GM21825 (cell line): Measurements from ENCODE around the gene DHX57.

Experiments used
- ATAC-seq: cut with Tn5 transposase; IDR thresholded peaks from one replicate; pipeline ENCODE4 v1.9.1; 2021; ENCODE audit warnings: mild to moderate bottlenecking, moderate library complexity; ENCODE audit not compliant: unreplicated experiment

The DHX57 gene

GRCh38 chr2:38875576-38876367 is at the start of gene DHX57, which contains the start of gene MORN2:
DHX57 (minus strand) TSS chr2:38875934; CDS start chr2:38868405, 7,529 bp downstream.
MORN2 (plus strand) TSS chr2:38875976.
- ATAC-seq = peak; percentile 100

DNA sequence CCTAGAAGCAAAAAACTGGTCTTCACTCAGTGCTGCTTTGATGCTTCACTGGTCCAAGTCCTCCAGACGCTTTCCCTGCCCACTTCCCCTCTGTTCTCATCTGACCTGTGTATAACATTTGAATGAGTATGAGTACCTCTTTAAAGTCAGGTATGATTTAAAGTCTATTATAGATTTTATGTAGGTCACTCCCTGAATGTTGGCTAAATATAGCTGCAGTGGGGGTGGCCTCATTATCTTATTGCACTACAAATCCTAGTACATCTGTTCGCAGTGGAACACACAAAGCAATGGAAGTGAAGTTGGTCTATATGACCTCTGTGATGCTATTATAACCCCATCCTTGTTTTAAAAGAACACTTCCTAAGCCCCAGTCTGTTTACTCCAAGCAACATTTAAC is 47.2 kb upstream of the DHX57 start:
- no peak for ATAC-seq

- no peak for ATAC-seq
Observed at GRCh38 chr2:38922389-38922788, 46.7 kb upstream of the DHX57 start.

GRCh38 chr2:38912619-38913018 is 36.9 kb upstream of the DHX57 start:
- ATAC-seq = no peak

- ATAC-seq = no peak
Observed at GRCh38 chr2:38911191-38911590, 35.5 kb upstream of the DHX57 start.

DNA sequence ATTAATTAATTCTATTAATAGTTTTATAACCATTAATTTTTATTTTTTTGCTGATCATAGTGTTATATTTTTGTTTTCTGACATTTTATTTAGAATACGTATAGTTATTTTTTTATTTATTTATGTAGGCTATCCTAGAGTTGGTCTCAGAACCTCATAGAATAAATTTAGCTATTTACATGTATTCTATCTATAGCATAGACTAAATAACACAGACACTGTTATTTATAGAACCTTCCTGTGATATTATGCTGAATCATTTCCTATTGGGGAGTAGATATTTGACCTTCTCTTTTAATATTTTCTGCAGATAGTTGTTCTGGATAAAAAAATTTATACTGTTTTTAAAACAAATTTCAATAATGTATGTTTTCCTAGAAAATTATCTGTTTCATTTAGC is 34.1 kb upstream of the DHX57 start:
- no peak for ATAC-seq

GRCh38 chr2:38907743-38908562 is 32.2 kb upstream of the DHX57 start:
- ATAC-seq = peak; percentile 86

GRCh38 chr2:38907242-38907641 is 31.5 kb upstream of the DHX57 start:
- ATAC-seq = no peak

DNA sequence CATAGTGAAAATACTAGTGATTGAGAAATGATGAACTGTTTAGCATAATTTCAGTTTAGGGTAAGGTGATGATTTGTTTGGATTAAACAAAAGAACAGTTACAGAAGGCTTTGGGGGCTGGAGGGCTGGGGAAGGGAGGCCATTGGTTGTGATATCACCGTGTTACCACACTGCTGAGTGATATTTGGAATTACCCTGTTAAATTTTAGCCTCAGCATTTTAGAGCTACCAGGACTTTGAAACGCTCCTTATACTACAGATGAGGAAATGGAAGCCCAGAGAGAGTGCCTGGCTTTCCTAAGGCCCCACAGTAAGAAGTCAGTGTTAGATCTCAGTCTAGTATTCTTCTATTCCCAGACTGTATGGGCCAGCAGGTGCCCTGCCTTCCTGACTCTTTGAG is 29.5 kb upstream of the DHX57 start:
- no peak for ATAC-seq

DNA sequence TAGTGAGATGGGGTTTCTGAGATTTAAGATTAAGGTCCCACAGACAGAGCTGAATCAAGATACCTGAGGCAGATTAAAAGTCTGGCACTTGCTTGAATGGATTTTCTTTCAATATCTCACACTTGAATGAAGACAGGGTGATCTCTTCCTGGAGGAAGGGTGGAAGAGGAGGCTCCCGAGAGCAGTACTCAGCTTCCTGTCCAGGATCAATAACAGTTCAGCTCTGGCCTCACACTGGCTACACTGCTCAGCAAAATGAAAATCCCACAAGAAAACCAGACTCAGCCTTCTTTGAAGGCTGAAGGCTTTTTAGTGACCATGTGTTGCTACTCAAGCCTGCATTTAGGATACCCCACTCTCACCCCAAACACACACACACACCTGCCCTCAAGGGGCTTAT is 25.0 kb upstream of the DHX57 start:
- ATAC-seq = no peak

DNA sequence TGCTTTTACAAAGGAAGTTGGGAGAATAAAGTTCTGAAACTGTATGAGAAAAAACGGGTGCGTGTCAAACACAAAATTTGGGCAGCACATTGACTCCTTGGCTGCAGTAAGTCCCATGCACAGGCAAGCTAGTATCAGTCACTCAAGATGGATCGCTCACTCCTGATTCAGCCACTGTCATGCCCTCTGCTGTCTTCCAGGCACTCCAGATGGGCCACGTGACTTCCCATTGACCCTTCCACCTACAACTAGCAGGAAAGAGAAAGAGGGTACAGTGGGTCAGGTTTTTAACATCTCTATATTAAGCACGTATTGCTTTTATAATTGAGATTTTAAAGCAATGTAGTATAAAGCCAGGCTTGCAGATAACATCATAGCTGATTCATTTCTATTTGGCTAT is 22.5 kb upstream of the DHX57 start:
- no peak for ATAC-seq

GRCh38 chr2:38892819-38893218 is 17.1 kb upstream of the DHX57 start:
- ATAC-seq = no peak

- no peak for ATAC-seq
Observed at GRCh38 chr2:38889575-38889974, 13.8 kb upstream of the DHX57 start, which contains the start of gene ARHGEF33. ARHGEF33 (plus strand) TSS chr2:38889875; CDS start chr2:38919448, 29,573 bp downstream.

GRCh38 chr2:38889045-38889444 is 13.3 kb upstream of the DHX57 start:
- ATAC-seq = no peak

DNA sequence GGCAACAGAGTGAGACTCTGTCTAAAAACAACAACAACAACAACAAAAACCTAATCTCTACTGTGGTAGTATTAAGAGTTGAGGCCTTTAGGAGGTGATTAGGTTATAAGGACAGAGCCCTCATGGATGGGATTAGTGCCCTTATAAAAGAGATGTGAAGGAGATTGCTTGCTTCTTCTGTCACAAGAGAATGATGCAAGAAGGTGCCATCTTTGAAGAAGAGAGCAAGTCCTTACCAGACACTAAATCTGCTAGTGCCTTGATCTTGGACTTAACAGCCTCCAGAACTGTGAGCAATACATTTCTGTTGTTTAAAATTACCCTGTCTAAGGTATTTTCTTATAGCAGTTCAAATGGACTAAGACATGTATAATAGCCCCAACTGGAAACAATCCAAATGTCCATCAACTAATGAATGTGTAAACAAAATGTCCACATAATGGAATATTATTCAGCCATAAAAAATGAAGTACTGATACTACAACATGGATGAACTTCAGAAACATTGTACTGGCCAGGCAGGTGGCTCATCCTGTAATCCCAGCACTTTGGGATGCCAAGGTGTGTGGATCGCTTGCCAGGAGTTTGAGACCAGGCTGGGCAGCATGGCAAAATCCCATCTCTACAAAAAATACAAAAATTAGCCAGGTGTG is 12.3 kb upstream of the DHX57 start:
- ATAC-seq = no peak

DNA sequence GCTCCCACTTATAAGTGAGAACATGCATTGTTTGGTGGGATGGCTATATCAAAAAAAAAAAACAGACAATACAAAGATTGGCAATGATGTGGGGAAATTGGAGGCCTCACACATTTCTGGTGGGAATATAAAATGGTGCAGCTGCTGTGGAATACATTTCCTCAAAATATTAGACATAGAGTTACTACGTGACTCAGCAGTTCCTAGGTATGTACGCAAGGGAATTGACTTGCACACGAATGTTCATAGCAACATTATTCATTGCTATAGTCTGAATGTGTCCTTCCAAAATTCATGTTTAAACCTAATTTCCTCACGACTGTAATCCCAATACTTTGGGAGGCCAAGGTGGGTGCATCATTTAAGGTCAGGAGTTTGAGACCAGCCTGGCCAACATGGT is 11.6 kb upstream of the DHX57 start:
- ATAC-seq = no peak

- no peak for ATAC-seq
Observed at GRCh38 chr2:38886063-38886462, 10.3 kb upstream of the DHX57 start.

GRCh38 chr2:38876407-38876806 is 673 bp upstream of the DHX57 start:
- no peak for ATAC-seq

- no peak for ATAC-seq
Observed at GRCh38 chr2:38875227-38875575, 533 bp downstream of the DHX57 start.

DNA sequence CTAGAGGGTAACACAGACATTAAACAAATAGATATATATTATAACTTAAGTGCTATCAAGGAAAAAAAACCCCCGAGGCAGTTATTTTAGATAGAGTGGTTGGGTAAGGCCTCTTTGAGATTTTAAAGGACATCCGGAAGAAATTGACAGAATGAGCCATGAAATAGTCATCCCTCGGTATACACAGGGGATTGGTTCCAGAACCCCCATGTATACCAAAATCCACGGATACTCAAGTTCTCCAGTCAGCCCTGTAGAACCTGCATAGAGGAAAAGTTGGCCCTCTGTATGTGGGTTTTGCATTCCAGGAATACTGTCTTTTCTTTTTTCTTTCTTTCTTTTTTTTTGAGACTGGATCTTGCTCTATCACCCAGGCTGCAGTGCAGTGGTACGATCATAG is 2.0 kb downstream of the DHX57 start:
- no peak for ATAC-seq

GRCh38 chr2:38871432-38871831 is 4.3 kb downstream of the DHX57 start:
- ATAC-seq = no peak
